HUES6 (cell line): ENCODE data around the gene KIF21B.

Experiments used
- H3K27ac ChIP-seq: 2 replicates; pipeline ENCODE4 v1.7.0; 2013; ENCODE audit warnings: low read depth, mild to moderate bottlenecking, low read length, inconsistent platforms
- H3K27me3 ChIP-seq: 2 replicates; pipeline ENCODE4 v1.6.1; 2013; ENCODE audit warnings: low read length; ENCODE audit not compliant: control insufficient read depth, insufficient read depth
- H3K36me3 ChIP-seq: 2 replicates; pipeline ENCODE4 v1.6.1; 2013; ENCODE audit warnings: low read length; ENCODE audit not compliant: control insufficient read depth, insufficient read depth
- H3K4me1 ChIP-seq: 2 replicates; pipeline ENCODE4 v1.6.1; 2013; ENCODE audit warnings: low read length; ENCODE audit not compliant: control insufficient read depth, insufficient read depth
- H3K4me3 ChIP-seq: 2 replicates; pipeline ENCODE4 v1.5.1; 2013; ENCODE audit warnings: low read depth, low read length
- H3K9ac ChIP-seq: one replicate; pipeline ENCODE4 v1.6.1; 2013; ENCODE audit warnings: mild to moderate bottlenecking, low read length
- H3K9me3 ChIP-seq: 2 replicates; pipeline ENCODE4 v1.6.1; 2013; ENCODE audit warnings: low read depth, low read length; ENCODE audit not compliant: control insufficient read depth, insufficient read depth

Gene KIF21B

GRCh38 chr1:201026234-201026633 lies 2.7 kb upstream of the KIF21B start:
- no peak overlapping the region for H3K4me3 ChIP-seq
- peaks cover 13% of the 10 kb centered on the region for H3K27me3 ChIP-seq
- peaks cover 40% of the 10 kb centered on the region for H3K4me1 ChIP-seq
- no peaks in the 10 kb centered on the region for H3K9me3 ChIP-seq
- no peak overlapping the region for H3K9ac ChIP-seq
- H3K36me3 ChIP-seq: no peaks in the 10 kb centered on the region
- H3K27ac ChIP-seq: no peak overlapping the region

- Histone ChIP-seq H3K4me3 (no peak overlapping the region), H3K4me1 (peaks cover 45% of the 10 kb centered on the region), H3K9ac (no peak overlapping the region), H3K9me3 (no peaks in the 10 kb centered on the region), H3K27me3 (peaks cover 13% of the 10 kb centered on the region), H3K36me3 (no peaks in the 10 kb centered on the region), H3K27ac (no peak overlapping the region)
Observed at GRCh38 chr1:201025571-201026002, 2.1 kb upstream of the KIF21B start.

GRCh38 chr1:201024625-201024998 lies 1.1 kb upstream of the KIF21B start:
- Histone ChIP-seq H3K27ac (no peak overlapping the region), H3K36me3 (no peaks in the 10 kb centered on the region), H3K27me3 (peaks cover 13% of the 10 kb centered on the region), H3K9me3 (no peaks in the 10 kb centered on the region), H3K4me1 (peaks cover 55% of the 10 kb centered on the region), H3K4me3 (peak overlapping the region; percentile 53), H3K9ac (no peak overlapping the region)

GRCh38 chr1:201023920-201024624 lies 558 bp upstream of the KIF21B start:
- Histone ChIP-seq H3K36me3 (no peaks in the 10 kb centered on the region), H3K4me3 (peak overlapping the region; percentile 53), H3K27ac (no peak overlapping the region), H3K27me3 (peaks cover 13% of the 10 kb centered on the region), H3K9me3 (no peaks in the 10 kb centered on the region), H3K4me1 (peaks cover 60% of the 10 kb centered on the region), H3K9ac (no peak overlapping the region)

GRCh38 chr1:201022820-201023516 lies 546 bp downstream of the KIF21B start:
- Histone ChIP-seq H3K9me3 (no peaks in the 10 kb centered on the region), H3K4me3 (peak overlapping the region; percentile 59), H3K4me1 (peaks cover 64% of the 10 kb centered on the region), H3K9ac (peak overlapping the region; percentile 23), H3K27ac (no peak overlapping the region), H3K36me3 (no peaks in the 10 kb centered on the region), H3K27me3 (peaks cover 13% of the 10 kb centered on the region)

- peak overlapping the region; percentile 23 for H3K9ac ChIP-seq
- H3K4me3 ChIP-seq: peak overlapping the region; percentile 59
- H3K27me3 ChIP-seq: peaks cover 13% of the 10 kb centered on the region
- no peaks in the 10 kb centered on the region for H3K36me3 ChIP-seq
- no peak overlapping the region for H3K27ac ChIP-seq
- H3K4me1 ChIP-seq: peaks cover 70% of the 10 kb centered on the region
- no peaks in the 10 kb centered on the region for H3K9me3 ChIP-seq
Observed at GRCh38 chr1:201022493-201022819, 1.1 kb downstream of the KIF21B start.

- Histone ChIP-seq H3K4me1 (peaks cover 75% of the 10 kb centered on the region), H3K9ac (no peak overlapping the region)
Observed at GRCh38 chr1:201021630-201022492, 1.7 kb downstream of the KIF21B start.

GRCh38 chr1:201020721-201021629 lies 2.5 kb downstream of the KIF21B start:
- Histone ChIP-seq H3K9me3 (no peaks in the 10 kb centered on the region), H3K27me3 (peaks cover 13% of the 10 kb centered on the region), H3K4me1 (peaks cover 81% of the 10 kb centered on the region), H3K36me3 (no peaks in the 10 kb centered on the region), H3K4me3 (no peak overlapping the region), H3K9ac (no peak overlapping the region), H3K27ac (no peak overlapping the region)

More at GRCh38 chr1:201021630-201022492, 1.7 kb downstream of the KIF21B start:
- H3K36me3 ChIP-seq: no peaks in the 10 kb centered on the region
- H3K9me3 ChIP-seq: no peaks in the 10 kb centered on the region
- peak overlapping the region; percentile 59; the same call in 1 of the 2 replicates for H3K4me3 ChIP-seq
- H3K27ac ChIP-seq: no peak overlapping the region
- H3K27me3 ChIP-seq: peaks cover 13% of the 10 kb centered on the region

GRCh38 chr1:201020040-201020591 lies 3.4 kb downstream of the KIF21B start:
- Histone ChIP-seq H3K27ac (no peak overlapping the region), H3K4me3 (no peak overlapping the region), H3K9me3 (no peaks in the 10 kb centered on the region), H3K27me3 (peaks cover 13% of the 10 kb centered on the region), H3K9ac (no peak overlapping the region), H3K36me3 (no peaks in the 10 kb centered on the region), H3K4me1 (peaks cover 81% of the 10 kb centered on the region)

GRCh38 chr1:201019321-201019977 lies 4.1 kb downstream of the KIF21B start:
- Histone ChIP-seq H3K27ac (no peak overlapping the region), H3K27me3 (peaks cover 13% of the 10 kb centered on the region), H3K9ac (no peak overlapping the region), H3K36me3 (no peaks in the 10 kb centered on the region), H3K4me1 (peaks cover 81% of the 10 kb centered on the region), H3K4me3 (no peak overlapping the region), H3K9me3 (no peaks in the 10 kb centered on the region)
